GM18861 (cell line): ENCODE data around the gene SPATA46.

ENCODE experiments used
- ATAC-seq: cut with Tn5 transposase; IDR thresholded peaks from one replicate; pipeline ENCODE4 v1.9.1; 2021; ENCODE audit not compliant: unreplicated experiment

SPATA46 gene

GRCh38 chr1:162391790-162392563 lies 15.3 kb upstream of the SPATA46 start:
- no peak for ATAC-seq

- ATAC-seq: no peak
These were observed 13.9 kb upstream of the SPATA46 start for GRCh38 chr1:162390396-162391185.

GRCh38 chr1:162389971-162390370 lies 13.3 kb upstream of the SPATA46 start:
- ATAC-seq: no peak

GRCh38 chr1:162389021-162389818 lies 12.6 kb upstream of the SPATA46 start:
- ATAC-seq: peak; percentile 63

GRCh38 chr1:162388615-162389014 lies 12.0 kb upstream of the SPATA46 start:
- no peak for ATAC-seq

- no peak for ATAC-seq
These were observed 11.5 kb upstream of the SPATA46 start for GRCh38 chr1:162388083-162388594.

- no peak for ATAC-seq
These were observed 10.8 kb upstream of the SPATA46 start for GRCh38 chr1:162387226-162388082.

- ATAC-seq: no peak
These were observed 9.9 kb upstream of the SPATA46 start for GRCh38 chr1:162386292-162387225.

GRCh38 chr1:162385702-162386101 lies 9.0 kb upstream of the SPATA46 start:
- no peak for ATAC-seq

- no peak for ATAC-seq
These were observed 8.6 kb upstream of the SPATA46 start for GRCh38 chr1:162385280-162385623.

GRCh38 chr1:162384601-162385279 lies 8.1 kb upstream of the SPATA46 start:
- no peak for ATAC-seq

GRCh38 chr1:162384116-162384515 lies 7.5 kb upstream of the SPATA46 start:
- no peak for ATAC-seq

GRCh38 chr1:162383516-162383915 lies 6.9 kb upstream of the SPATA46 start:
- ATAC-seq: no peak

GRCh38 chr1:162383091-162383490 lies 6.4 kb upstream of the SPATA46 start:
- ATAC-seq: no peak

- ATAC-seq: no peak
These were observed 5.5 kb upstream of the SPATA46 start for GRCh38 chr1:162381941-162382750.

GRCh38 chr1:162381383-162381782 lies 4.7 kb upstream of the SPATA46 start, which contains the start of gene C1orf226:
TSS of gene C1orf226 (plus strand) at chr1:162381728. CDS start at chr1:162381902, 174 bp downstream.
- ATAC-seq: no peak

- ATAC-seq: no peak
These were observed 3.6 kb upstream of the SPATA46 start for GRCh38 chr1:162380061-162380846.
